ENCODE results near the gene CCDC110. TPM values are rescaled to one million over a fixed set of nuclear protein-coding genes. Genes with fewer than 3 reads are reported as not detected.

Gene CCDC110
- total and polyA plus RNA-seq, 9 of the 15 experiments (the other 6 are each of a cell fraction or from before 2014, with no cell fraction given), result 0.04 to 0.35 (median 0.07) TPM; not detected in 4

GRCh38 chr4:185441479-185441878 lies 30.1 kb downstream of the CCDC110 start:
- no peaks in the 10 kb centered on the region for H3K4me1 ChIP-seq (replicated peaks in 1 of 2; ENCODE audit: control insufficient read depth in 2 of 2, insufficient read depth in 2 of 2, low read length in 2 of 2)
- TF ChIP-seq ZNF639 (CRISPR knock-in tag; conservative IDR thresholded peaks at IDR 0.05 in 1 of 2, IDR thresholded peaks at IDR 0.05 in 1 of 2) (no peak), NFRKB (IDR thresholded peaks at IDR 0.05; ENCODE audit: low read depth) (no peak), ARID1B (IDR thresholded peaks at IDR 0.05) (no peak), NR2F6 (CRISPR knock-in tag; IDR thresholded peaks at IDR 0.05) (no peak), BHLHE40 (IDR thresholded peaks at IDR 0.05; ENCODE audit: low read length) (no peak), CTBP1 (IDR thresholded peaks at IDR 0.05; ENCODE audit: borderline replicate concordance) (no peak), PPARD (CRISPR knock-in tag; IDR thresholded peaks at IDR 0.05) (no peak)
- BruUV-seq (replicated peaks), result no TSS peak
- DNase-seq (ENCODE audit: extremely low read depth in 1 of 4, low spot score in 3 of 4), result no peak
- no peaks in the 10 kb centered on the region for H3K9me1 ChIP-seq (ENCODE audit: control insufficient read depth, insufficient read depth, low read length)
- ChIA-PET CTCF (ENCODE audit: low intra/inter-chr PET ratio) (no interaction called here), POLR2A (no interaction called here)
- no peak overlapping the region for H2AFZ ChIP-seq (ENCODE audit: low read depth, low read length)
- H3K27ac ChIP-seq (ENCODE audit: extremely low read depth, low read depth, low read length), result no peak overlapping the region
- H3K27me3 ChIP-seq (ENCODE audit: control insufficient read depth in 2 of 2, insufficient read depth in 2 of 2, low read length in 2 of 2), result no peaks in the 10 kb centered on the region; a peak in 1 of 5 replicates
- ATAC-seq, result no peak
- no peak overlapping the region for H3K4me2 ChIP-seq (ENCODE audit: insufficient read depth, low read length)
- no peak overlapping the region for H3K9ac ChIP-seq (ENCODE audit: insufficient read depth in 1 of 2, low read depth in 2 of 2, low read length in 2 of 2)
- no peaks in the 10 kb centered on the region for H3K79me2 ChIP-seq (ENCODE audit: control insufficient read depth, insufficient read depth, low read length)
- no peaks in the 10 kb centered on the region for H4K20me1 ChIP-seq (replicated peaks; ENCODE audit: control insufficient read depth, insufficient read depth, low read length)
- no peak for FAIRE-seq
- 9% methylated on average over 2 of the region's 2 CpGs for WGBS (ENCODE audit: insufficient coverage, low coverage, missing lambda C conversion rate)
- no peak overlapping the region for H3K4me3 ChIP-seq
- intact Hi-C loops (cut with micrococcal nuclease), result no loop called here
- no peaks in the 10 kb centered on the region for H3K9me3 ChIP-seq (replicated peaks; ENCODE audit: control insufficient read depth, insufficient read depth, low read depth, low read length)
- in situ Hi-C loops (cut with MboI), result no loop called here
- no peaks in the 10 kb centered on the region for H3K36me3 ChIP-seq (ENCODE audit: control insufficient read depth, insufficient read depth, low read length)

All from K562 (cell line).